GM20000 (cell line): Measurements from ENCODE around the gene RANBP3L.

Source experiments
- DNase-seq: peaks from one replicate; pipeline ENCODE4 v3.0.0; 2012; ENCODE audit warnings: low spot score
- TF ChIP-seq, protein P1 (sequence below): IDR thresholded peaks from 2 replicates; pipeline ENCODE4 v1.5.1; 2012; ENCODE audit warnings: mild to moderate bottlenecking, control low read depth; ENCODE audit errors: extremely low read depth, missing control alignments

Gene RANBP3L

GRCh38 chr5:36270175-36270574 lies 31.5 kb downstream of the RANBP3L start:
- no peak for DNase-seq
- TF ChIP-seq, protein P1, sequence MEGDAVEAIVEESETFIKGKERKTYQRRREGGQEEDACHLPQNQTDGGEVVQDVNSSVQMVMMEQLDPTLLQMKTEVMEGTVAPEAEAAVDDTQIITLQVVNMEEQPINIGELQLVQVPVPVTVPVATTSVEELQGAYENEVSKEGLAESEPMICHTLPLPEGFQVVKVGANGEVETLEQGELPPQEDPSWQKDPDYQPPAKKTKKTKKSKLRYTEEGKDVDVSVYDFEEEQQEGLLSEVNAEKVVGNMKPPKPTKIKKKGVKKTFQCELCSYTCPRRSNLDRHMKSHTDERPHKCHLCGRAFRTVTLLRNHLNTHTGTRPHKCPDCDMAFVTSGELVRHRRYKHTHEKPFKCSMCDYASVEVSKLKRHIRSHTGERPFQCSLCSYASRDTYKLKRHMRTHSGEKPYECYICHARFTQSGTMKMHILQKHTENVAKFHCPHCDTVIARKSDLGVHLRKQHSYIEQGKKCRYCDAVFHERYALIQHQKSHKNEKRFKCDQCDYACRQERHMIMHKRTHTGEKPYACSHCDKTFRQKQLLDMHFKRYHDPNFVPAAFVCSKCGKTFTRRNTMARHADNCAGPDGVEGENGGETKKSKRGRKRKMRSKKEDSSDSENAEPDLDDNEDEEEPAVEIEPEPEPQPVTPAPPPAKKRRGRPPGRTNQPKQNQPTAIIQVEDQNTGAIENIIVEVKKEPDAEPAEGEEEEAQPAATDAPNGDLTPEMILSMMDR = no peak

- TF ChIP-seq, protein P1 = no peak
- no peak for DNase-seq
Measured at GRCh38 chr5:36269478-36269877, 32.2 kb downstream of the RANBP3L start.

GRCh38 chr5:36267905-36268304 lies 33.8 kb downstream of the RANBP3L start:
- TF ChIP-seq, protein P1 = no peak
- no peak for DNase-seq

DNA sequence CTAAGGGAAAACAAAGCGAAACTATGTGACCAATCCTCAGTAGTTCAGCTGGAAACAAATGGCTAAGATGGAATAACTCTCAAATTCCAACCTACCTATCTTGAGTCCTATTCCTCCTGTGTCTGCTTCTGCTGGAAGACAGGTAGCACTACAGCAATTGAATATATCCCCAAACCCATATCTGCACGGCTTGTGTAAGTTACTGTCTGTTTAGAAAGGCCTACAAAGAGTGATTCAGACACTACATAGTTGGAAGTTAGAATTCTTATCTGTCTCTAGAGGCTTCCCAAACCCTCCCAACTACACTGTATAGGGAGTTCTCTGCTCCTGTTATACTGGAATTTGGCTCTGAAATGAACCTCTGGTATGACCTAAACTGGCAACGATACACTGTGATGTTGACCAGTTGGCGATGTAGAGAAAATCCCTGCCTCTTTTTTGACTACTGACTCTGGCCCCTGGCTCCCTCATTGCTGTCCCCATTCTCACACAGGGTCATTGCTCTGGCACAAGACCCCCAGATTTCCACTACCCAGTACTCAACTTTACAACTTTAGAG lies 37.4 kb downstream of the RANBP3L start:
- TF ChIP-seq, protein P1 = no peak
- no peak for DNase-seq

- TF ChIP-seq, protein P1 = no peak
- DNase-seq = no peak
Measured at GRCh38 chr5:36261186-36261585, 40.5 kb downstream of the RANBP3L start.

GRCh38 chr5:36253575-36253974 lies 48.1 kb downstream of the RANBP3L start:
- no peak for DNase-seq
- TF ChIP-seq, protein P1 = no peak

DNA sequence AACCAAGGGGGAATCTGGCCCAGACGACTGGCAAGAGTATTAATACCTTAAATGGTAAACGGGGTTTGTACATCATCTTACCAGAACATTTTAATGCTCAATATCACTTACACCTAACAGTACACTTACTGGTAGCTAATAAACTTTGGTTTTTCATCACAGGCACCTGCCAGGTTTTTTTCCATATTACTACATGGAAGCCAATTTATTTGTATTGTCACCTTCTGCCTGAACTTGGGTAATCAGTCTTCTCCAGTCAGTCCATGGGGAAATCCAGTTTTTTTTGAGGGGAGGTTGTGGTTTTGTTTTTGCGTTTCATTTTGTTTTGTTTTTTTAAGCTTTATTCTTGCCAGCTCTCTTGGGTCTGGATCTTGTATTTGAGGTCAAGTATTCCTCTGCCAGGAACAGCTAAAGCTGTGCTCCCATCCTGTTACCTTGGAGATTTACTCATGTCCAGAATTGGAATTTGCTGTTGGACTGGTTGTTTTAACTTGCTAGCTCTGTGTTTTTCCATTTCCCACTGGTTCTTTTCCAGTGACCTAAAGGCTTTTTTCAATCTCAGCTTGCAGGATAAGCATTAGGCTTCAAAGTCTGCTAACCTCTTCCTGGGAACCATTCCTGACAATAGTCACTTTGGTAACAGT lies 48.9 kb downstream of the RANBP3L start:
- DNase-seq = no peak

More for the DNA sequence above, 48.9 kb downstream of the RANBP3L start:
- TF ChIP-seq, protein P1 = no peak
